ENCODE data around the gene CBX7. TPM values are rescaled to one million over a fixed set of nuclear protein-coding genes. Genes with fewer than 3 reads are reported as not detected.
"Not testable (repeated sequence)": the region's sequence is repeated elsewhere in the genome, so short reads cannot be mapped to it uniquely, and the experiment has no call there.

Gene CBX7
- total RNA-seq, 1 experiment from 2014 or later: 7.9 TPM

DNA sequence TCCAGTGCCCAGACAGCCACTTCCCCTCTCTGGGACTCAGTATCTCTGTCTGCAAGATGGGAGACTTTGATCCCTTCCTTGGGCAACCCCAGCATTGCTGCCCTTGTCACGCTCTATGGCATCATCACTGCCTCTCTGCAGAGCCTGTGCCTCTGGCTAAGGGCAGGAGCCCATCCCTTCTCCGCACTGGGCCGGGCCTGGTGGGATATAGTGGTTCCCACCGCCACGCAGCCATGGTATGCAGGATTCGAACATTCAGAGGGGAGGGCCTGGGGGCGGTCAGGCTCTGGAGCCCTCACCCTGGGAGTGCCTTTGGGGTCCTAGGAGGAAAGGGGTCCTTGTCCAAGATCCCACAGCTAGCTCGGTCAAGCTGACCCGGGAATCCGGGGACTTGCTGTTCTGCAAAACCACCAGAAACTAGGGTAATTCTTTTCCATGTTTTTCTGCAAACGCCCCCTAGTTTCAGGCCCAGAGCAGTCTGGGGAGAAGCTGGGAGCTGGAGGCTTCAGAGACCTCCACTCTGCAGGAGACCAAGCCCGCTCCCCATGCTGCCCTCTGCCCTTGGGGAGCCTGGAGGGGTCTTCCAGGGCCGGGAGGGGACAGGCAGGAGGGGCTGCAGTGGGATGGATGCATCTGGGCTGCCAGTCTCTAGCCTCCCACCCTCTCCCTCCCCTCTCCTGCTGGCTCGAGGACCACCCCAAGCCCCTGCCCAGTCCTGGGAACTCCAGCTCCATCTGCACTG lies 24.4 kb upstream of the CBX7 start:
- no peaks in the 10 kb centered on the region for H3K36me3 ChIP-seq
- DNase-seq: no peak
- no peaks in the 10 kb centered on the region for H3K9me3 ChIP-seq
- H3K27me3 ChIP-seq: no peaks in the 10 kb centered on the region
- no peak overlapping the region for H3K4me3 ChIP-seq

DNA sequence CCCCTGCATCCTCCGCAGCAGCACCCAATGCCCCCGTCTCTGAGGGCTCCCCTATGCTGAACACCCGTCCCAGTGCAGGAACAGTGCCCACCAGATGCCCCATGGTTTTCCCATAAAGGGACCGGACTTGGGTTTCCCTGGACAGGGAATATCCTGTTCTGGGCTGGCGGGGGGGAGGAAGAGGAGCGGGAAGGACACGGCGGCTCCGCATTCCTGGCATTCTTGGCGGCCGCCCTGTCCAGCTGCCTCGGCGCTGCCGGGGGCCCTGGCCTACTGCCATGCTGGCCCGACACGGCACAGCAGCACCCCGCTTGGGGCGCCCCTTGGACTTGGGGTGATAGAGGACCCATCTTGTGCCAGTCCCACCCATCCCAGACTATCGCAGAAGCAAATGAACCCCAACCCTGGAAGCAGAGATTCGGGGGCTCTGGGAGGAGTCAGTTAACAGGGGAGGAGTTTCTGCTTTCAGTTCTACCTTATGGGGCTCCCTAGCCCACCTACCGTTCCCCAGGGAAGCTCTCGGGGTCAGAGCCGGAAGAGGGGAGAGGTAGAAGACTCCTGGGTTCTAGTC lies 23.7 kb upstream of the CBX7 start:
- Histone ChIP-seq H3K9me3 (no peaks in the 10 kb centered on the region), H3K27me3 (no peaks in the 10 kb centered on the region), H3K4me3 (no peak overlapping the region), H3K36me3 (no peaks in the 10 kb centered on the region)
- DNase-seq: peak; percentile 82

DNA sequence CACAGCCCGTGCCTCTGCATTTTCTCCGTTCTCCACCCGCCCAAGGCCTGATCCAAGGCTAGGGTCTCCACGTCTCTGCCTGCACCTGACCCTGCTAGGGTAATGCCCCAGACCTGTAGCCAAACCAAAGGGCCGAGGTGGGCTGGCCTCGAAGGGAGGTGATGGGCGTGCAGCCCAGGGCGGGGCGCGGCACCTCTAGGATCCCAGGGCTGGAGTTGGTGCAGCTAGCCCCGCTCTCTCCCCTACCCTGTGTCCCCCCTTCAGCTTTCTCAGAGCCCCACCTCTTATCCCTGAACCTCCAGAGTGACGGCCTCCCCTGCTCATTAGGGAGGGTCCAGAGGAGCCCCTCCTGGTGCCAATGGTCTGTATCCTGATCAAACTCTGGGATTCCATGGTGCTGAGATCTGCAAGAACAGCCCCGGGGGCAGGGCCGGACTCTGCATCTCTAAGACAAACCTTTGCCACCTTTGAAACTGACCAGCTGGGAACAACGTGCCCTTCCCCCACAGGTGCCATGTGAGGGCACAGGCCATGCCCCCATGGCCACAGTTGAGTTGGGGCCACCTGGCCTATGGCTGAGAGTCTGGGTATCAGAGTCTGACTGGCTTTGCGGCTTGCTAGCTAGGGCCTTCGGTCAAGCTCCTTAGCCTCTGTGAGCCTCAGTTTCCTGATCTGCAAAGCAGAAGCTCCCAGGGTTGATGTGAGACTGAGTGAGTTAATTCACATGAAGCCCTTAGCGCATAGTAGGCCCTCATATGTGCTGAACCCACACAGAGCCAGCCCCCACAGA lies 23.1 kb upstream of the CBX7 start:
- no peaks in the 10 kb centered on the region for H3K27me3 ChIP-seq
- no peaks in the 10 kb centered on the region for H3K36me3 ChIP-seq
- DNase-seq: no peak
- H3K9me3 ChIP-seq: no peaks in the 10 kb centered on the region
- no peak overlapping the region for H3K4me3 ChIP-seq

DNA sequence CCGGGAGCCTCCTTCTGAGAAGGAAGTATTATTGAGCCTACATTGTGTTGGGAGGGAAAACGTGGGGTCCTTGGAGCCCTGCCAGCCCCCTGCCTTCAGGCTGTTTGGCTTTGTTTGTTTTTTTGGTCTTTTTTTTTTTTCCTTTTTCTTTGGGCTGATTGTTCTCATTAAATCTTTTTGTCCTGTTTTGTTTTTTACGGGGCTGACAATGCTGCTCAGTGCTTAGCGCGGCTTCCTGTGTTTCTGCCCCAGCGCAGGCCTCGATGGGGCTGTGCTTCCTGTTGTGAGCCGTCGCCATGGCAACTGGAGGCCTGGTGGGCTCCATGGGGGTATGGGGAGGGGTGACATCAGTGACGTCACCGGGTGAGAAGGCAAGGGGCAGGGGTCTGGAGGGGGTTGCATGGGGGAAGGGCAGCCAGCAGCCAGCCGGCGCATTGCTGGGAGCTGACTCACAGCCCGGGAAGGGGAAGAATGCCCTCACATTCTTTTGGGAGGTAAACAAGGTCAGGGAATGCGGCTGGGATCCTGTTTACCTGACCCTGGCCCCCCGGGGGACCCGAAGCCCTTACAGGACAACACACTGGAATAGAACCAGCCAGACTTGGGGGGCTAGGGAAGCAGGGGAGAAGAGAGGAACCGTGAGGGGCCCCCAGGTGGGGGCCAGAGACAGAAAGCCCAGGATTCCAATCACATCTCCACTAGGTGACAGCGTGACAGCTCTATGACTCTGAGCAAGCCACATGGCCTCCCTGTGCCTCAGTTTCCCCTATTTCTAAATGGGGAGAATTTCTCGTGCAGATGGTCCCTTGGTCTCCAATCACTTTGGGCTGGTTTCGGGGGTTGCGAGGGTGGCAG lies 22.2 kb upstream of the CBX7 start:
- H3K9me3 ChIP-seq: no peaks in the 10 kb centered on the region
- no peaks in the 10 kb centered on the region for H3K36me3 ChIP-seq
- no peak overlapping the region for H3K4me3 ChIP-seq
- peak; percentile 72 for DNase-seq
- H3K27me3 ChIP-seq: no peaks in the 10 kb centered on the region

DNA sequence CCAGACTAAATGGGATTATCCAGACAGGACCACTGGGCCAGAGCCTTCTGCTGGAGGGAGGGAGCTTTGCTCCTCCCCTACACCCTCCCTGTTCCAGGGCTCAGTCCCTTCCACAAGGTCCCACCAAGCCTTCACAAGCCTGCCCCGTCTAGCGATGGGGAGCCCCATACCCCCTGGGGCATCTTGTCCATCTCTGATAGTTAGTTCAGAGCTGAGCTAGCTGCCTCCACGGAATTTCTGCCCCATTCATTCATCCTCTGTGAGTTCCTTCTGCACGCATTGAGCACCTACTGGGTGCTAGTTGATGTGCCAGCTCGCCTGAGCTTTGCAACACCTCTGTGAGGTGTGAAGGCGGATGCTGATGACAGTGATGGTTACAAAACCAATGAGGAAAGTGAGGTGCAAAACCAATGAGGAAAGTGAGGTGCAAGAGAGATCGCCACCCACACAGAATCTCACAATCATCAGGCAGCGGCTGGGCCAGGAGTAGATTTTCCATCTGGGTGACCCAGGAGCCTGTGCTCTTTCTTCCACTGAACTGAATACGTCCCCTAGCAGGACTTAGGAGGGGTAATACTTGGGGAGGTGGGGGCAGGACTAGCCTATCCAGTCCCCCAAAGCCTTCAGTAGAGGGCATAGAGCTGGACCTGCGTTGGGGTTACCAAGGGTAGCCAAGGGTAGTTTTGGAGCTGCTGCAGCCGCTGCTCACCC lies 21.5 kb upstream of the CBX7 start:
- Histone ChIP-seq H3K27me3 (no peaks in the 10 kb centered on the region), H3K4me3 (no peak overlapping the region), H3K9me3 (no peaks in the 10 kb centered on the region), H3K36me3 (no peaks in the 10 kb centered on the region)
- DNase-seq: no peak

DNA sequence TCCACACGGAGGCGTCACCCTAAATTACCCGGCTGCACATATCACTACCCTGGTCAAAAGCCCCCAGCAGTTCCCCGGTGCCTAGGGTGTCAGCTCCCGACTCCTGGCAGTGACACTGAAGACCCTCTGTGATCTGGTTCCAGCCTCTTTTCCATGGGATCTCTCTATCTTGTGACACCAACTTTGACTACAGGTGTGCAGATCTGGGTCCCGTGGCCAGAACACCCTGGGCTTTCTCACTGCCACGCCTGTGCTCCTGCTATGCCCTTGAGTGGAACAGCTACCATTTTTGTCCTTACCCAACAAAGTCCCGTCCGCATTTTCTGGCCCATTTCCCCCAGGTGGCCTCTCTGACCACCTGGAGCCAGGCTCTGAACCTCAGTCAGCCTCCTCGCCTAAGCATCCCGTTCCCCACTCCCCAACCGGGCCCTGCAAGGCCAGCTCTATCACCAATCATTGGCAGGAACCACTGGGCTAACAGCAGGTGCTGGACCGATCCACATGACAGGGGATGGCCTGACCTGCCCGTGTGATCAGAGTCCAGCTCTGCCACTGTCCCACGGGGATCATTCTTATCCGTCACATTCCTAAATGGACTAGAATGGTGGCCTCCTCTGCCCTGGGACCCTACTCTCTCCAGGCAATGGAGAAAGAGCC lies 20.7 kb upstream of the CBX7 start:
- DNase-seq: no peak
- Histone ChIP-seq H3K27me3 (no peaks in the 10 kb centered on the region), H3K36me3 (no peaks in the 10 kb centered on the region), H3K9me3 (no peaks in the 10 kb centered on the region), H3K4me3 (no peak overlapping the region)

DNA sequence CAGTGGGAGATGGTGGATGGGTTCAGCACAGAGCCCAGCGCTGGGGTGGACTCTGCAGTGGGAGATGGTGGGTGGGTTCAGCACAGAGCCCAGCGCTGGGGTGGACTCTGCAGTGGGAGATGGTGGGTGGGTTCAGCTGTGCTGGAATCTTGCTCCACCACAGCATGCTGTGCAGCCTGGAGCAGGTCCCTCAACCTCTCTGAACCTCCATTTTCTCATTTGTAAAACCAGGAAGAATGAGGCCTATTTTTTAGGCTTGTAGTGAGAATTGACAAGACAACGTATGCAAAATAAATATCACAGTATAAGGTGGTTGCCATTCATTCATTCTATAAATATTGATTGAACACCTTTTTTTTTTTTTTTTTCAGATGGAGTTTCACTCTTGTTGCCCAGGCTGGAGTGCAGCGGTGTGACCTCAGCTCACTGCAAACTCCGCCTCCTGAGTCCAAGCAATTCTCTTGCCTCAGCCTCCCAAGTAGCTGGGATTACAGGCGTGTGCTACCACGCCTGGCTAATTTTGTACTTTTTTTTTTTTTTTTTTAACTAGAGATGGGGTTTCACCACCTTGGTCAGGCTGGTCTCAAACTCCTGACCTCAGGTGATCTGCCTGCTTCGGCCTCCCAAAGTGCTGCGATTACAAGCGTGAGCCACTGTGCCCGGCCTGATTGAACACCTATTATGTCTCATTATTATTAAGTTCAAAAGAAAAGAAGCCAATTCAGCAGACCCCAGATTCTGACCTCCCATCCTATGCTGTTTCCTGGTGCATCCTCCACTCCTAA lies 20.0 kb upstream of the CBX7 start:
- DNase-seq, H3K27me3 ChIP-seq, H3K9me3 ChIP-seq, H3K36me3 ChIP-seq, H3K4me3 ChIP-seq: not testable (repeated sequence)

DNA sequence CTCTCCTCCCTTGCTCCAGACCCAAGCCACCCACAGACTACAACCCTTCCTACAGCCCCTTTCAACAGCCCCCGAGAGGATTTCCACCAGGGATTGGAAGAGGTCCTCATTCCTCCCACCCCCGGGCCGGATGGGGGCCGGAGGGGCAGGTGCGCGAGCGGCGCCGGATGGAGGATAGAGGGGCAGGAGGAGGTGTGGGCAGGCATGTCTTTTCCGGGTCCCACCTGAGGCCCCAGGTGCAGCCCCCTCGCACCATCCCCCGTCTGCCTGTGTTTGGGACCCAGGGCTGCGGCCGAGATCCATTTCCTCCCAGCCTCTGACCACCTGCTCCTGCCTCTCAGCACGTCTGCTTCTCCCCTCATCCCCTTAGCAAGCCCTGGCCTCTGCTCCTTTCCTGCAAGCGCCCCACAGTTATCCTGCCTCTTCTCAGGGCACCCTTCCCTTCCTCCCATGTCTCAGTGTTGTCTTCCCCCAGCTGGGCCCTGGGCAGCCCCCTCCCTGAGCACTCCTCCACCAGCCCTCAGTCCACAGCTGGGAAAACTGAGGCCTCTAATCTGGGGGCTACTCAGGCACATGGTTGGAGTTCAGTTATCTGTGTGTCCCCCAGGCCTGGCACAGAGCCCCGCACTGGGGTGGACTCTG lies 19.3 kb upstream of the CBX7 start:
- Histone ChIP-seq H3K4me3 (no peak overlapping the region), H3K27me3 (no peaks in the 10 kb centered on the region), H3K36me3 (no peaks in the 10 kb centered on the region), H3K9me3 (peaks cover under 1% of the 10 kb centered on the region; the same call in 1 of the 2 replicates)
- DNase-seq: no peak

DNA sequence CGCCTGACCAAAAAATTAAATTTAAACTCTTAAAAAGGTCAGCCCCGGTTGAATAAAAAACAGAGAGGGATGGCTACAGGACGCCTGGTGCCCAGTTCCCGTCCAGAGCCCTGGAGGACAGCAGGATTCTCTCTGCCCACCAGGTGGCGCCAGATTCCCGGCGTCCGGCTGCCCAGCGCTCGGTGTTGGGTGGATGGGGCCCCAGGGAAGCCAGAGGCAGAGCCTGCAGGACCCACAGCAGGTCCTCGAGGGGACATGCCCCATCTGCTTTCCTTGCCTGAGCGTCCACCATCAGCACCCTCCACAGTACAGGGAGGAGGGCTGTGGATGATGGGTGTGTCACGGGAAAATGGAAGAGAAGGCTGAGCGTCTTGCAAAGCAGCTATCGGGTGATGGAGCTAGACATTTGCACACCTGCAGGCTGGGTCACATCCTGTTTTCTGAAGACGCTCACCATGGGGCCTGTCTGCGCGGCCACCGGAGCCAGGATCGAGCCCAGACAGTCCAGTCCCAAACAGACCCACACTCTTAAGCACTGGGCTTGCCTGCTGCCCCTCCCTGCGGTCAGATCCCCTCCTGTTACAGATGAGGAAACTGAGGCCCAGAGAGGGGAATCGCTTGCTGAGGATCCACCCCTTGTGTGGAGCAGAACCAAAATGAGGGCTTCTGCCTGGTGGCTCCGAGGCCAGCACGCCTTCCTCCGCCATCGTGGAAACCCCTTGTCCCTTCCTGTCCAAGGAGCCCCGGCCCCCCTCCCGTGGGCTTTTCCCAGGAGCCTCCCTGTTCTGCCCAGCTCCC lies 18.5 kb upstream of the CBX7 start:
- H3K9me3 ChIP-seq: peaks cover 2% of the 10 kb centered on the region; the same call in 1 of the 2 replicates
- no peaks in the 10 kb centered on the region for H3K36me3 ChIP-seq
- DNase-seq: peak; percentile 67
- H3K27me3 ChIP-seq: no peaks in the 10 kb centered on the region
- no peak overlapping the region for H3K4me3 ChIP-seq

DNA sequence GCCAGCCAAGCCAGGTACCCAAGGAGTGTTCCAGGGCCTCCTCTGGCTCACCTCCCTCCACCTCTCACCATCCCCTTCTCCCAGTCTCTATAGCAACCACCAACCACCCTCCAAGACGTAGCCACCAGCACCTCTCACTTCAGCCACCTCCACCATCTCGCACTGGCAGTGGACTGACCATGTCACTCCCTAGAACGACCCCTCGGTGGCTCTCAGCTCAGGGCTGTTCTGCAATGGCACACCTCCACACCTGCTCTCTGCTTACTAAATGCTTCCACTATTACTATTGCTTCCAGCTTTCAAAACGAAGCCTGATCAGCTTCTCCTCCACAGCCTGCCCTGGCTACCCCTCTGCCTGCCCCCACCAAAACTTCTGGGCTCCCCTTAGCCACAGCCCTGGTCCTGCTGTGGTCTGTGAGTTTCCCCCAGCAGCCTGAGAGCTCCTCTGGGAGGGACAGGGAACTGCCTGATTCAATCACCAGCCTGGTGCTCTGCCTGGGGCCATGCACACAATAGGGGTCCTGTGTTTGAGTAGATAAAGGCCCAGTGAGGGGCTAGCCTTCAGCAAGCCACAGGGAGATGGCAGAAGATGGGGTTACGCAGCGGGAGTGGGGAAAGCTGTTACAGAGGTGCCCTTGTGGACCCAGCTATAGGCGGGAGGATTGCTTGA lies 17.5 kb upstream of the CBX7 start:
- no peaks in the 10 kb centered on the region for H3K36me3 ChIP-seq
- no peak for DNase-seq
- H3K9me3 ChIP-seq: peaks cover 2% of the 10 kb centered on the region; the same call in 1 of the 2 replicates
- no peaks in the 10 kb centered on the region for H3K27me3 ChIP-seq
- H3K4me3 ChIP-seq: no peak overlapping the region

DNA sequence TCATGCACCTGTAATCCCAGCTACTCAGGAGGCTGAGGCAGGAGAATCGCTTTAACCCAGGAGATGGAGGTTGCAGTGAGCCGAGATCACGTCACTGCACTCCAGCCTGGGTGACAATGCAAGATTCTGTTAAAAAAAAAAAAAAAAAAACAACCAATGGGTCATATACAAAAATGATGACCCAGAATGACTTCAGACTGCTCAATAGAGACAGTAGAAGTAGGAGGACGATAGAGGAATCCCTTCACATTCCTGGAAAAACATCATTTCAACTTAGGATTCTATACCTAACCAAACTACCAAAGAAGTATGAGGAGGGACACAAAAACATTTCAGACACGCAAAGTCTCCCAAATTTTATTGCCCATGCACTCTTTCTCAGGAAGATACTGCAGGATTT lies 14.1 kb upstream of the CBX7 start:
- Histone ChIP-seq H3K36me3 (no peaks in the 10 kb centered on the region), H3K27me3 (no peaks in the 10 kb centered on the region), H3K4me3 (no peak overlapping the region), H3K9me3 (peaks cover 2% of the 10 kb centered on the region; the same call in 1 of the 2 replicates)
- DNase-seq: no peak

DNA sequence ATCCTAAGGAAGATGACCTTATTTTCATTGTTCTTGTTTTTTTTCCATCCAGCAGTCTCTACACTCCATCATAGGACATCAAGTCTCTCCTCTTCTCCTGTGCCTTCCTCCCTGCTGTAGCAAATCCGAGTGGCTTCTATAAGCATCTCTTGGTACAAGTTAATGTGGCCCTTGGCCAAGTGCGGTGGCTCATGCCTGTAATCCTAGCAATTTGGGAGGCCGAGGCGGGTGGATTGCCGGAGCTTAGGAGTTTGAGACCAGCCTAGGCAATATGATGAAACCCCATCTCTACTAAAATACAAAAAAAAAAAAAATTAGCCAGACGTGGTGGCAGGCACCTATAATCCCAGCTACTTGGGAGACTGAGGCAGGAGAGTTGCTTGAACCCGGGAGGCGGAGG lies 3.6 kb upstream of the CBX7 start:
- H3K36me3 ChIP-seq, H3K4me3 ChIP-seq, DNase-seq: not testable (repeated sequence)

DNA sequence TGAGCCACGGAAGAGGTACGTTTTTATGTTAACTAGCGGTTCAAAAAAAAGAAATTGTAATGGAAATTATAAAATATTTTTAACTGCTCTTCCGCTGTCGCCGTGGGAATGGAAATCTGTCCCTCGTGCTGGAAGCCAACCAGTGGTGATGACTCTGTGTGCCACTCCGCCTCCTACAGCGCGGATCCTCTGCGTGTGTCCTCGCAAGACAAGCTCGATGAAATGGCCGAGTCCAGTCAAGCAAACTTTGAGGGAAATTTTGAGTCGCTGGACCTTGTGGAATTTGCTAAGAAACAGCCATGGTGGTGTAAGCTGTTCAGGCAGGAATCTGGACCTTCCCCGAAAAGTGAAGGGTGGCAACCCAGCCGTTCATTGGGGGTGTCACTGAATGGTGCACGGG lies 2.9 kb upstream of the CBX7 start:
- DNase-seq: no peak
- no peak overlapping the region for H3K4me3 ChIP-seq
- no peaks in the 10 kb centered on the region for H3K36me3 ChIP-seq
- peaks cover 24% of the 10 kb centered on the region for H3K27me3 ChIP-seq
- H3K9me3 ChIP-seq: peaks cover 2% of the 10 kb centered on the region; the same call in 1 of the 2 replicates

More for the DNA sequence above, 3.6 kb upstream of the CBX7 start:
- peaks cover 24% of the 10 kb centered on the region for H3K27me3 ChIP-seq
- not testable (repeated sequence) for H3K9me3 ChIP-seq

All from MG63 (cell line).